A673 (cell line): ENCODE results near the gene ADSS2. TPM values are rescaled to one million over a fixed set of nuclear protein-coding genes. Genes with fewer than 3 reads are reported as not detected.
"Not testable (repeated sequence)": the region's sequence is repeated elsewhere in the genome, so short reads cannot be mapped to it uniquely, and the experiment has no call there.

Experiments
- BruUV-seq: library from RNA; stranded (reverse); fragments of 400-500 nt; replicated peaks from 2 replicates; lab custom pipeline; 2021; lab: Mats Ljungman, UMichigan
- CTCF ChIA-PET: fragments of 300-600 bp; sonication (Branson Sonifier 250); formaldehyde crosslinking; loops from one replicate; lab custom pipeline; 2022; ENCODE audit warnings: antibody characterized with exemption; lab: Charles Lee
- POLR2A ChIA-PET: fragments of 300-600 bp; sonication (Branson Sonifier 250); formaldehyde crosslinking; loops from one replicate; lab custom pipeline; 2022; ENCODE audit warnings: antibody characterized with exemption; ENCODE audit not compliant: low non-redundant PET; lab: Charles Lee
- DNase-seq: peaks from one replicate; pipeline ENCODE4 v3.0.0-alpha.2; 2015; ENCODE audit warnings: low spot score
- H3K27ac ChIP-seq: fragments of 200-600 bp; sonication (generic); 2 replicates; pipeline ENCODE4 v1.5.1; 2016; ENCODE audit warnings: mixed run types, low read depth, mild to moderate bottlenecking, mixed read lengths, antibody characterized with exemption, low read length; ENCODE audit not compliant: poor library complexity, severe bottlenecking
- H3K27me3 ChIP-seq: fragments of 200-600 bp; sonication (generic); replicated peaks from 2 replicates; pipeline ENCODE4 v1.6.1; 2017; ENCODE audit warnings: mixed run types, low read depth, mild to moderate bottlenecking, mixed read lengths, antibody characterized with exemption, low read length; ENCODE audit not compliant: insufficient read depth, poor library complexity
- H3K36me3 ChIP-seq: fragments of 200-600 bp; sonication (generic); 2 replicates; pipeline ENCODE4 v1.6.1; 2016; ENCODE audit warnings: mixed run types, mild to moderate bottlenecking, mixed read lengths, antibody characterized with exemption, low read length; ENCODE audit not compliant: insufficient read depth, poor library complexity, severe bottlenecking
- H3K4me1 ChIP-seq: fragments of 200-600 bp; sonication (generic); 2 replicates; pipeline ENCODE4 v1.6.1; 2017; ENCODE audit warnings: mixed run types, mild to moderate bottlenecking, mixed read lengths, antibody characterized with exemption, low read length; ENCODE audit not compliant: insufficient read depth, poor library complexity, severe bottlenecking
- H3K4me3 ChIP-seq: fragments of 200-600 bp; sonication (generic); 2 replicates; pipeline ENCODE4 v1.5.1; 2016; ENCODE audit warnings: low read depth, mixed run types, mild to moderate bottlenecking, mixed read lengths, low read length; ENCODE audit not compliant: poor library complexity, severe bottlenecking
- H3K9me3 ChIP-seq: fragments of 200-600 bp; sonication (generic); 2 replicates; pipeline ENCODE4 v1.6.1; 2016; ENCODE audit warnings: mixed run types, low read depth, mild to moderate bottlenecking, mixed read lengths, antibody characterized with exemption, low read length; ENCODE audit not compliant: poor library complexity, severe bottlenecking
- EZH2 ChIP-seq: fragments of 200-600 bp; sonication (generic); IDR thresholded peaks from 2 replicates; pipeline ENCODE4 v1.6.1; 2017; ENCODE audit warnings: borderline replicate concordance, low read depth, mild to moderate bottlenecking, mixed read lengths, antibody characterized with exemption, low read length; ENCODE audit not compliant: poor library complexity, severe bottlenecking
- intact Hi-C: fragments of 100-400 bp; cut with micrococcal nuclease; formaldehyde crosslinking; loops from one replicate; pipeline ENCODE4 v1.10.0; 2022; ENCODE audit not compliant: unreplicated experiment
- total RNA-seq: library from RNA; stranded (reverse); gene quantifications from 2 replicates; pipeline ENCODE4 v1.2.3, GENCODE V29; 2021
- TF ChIP-seq, protein P1 (sequence below): fragments of 300-800, 200-600 bp; sonication (generic); conservative IDR thresholded peaks from 2 replicates; pipeline ENCODE4 v1.5.1; 2017; ENCODE audit warnings: low read depth, mild to moderate bottlenecking, antibody characterized with exemption, low read length, moderate library complexity, mixed read lengths

The ADSS2 gene
- total RNA-seq, 1 experiment from 2014 or later: 46.7 TPM

DNA sequence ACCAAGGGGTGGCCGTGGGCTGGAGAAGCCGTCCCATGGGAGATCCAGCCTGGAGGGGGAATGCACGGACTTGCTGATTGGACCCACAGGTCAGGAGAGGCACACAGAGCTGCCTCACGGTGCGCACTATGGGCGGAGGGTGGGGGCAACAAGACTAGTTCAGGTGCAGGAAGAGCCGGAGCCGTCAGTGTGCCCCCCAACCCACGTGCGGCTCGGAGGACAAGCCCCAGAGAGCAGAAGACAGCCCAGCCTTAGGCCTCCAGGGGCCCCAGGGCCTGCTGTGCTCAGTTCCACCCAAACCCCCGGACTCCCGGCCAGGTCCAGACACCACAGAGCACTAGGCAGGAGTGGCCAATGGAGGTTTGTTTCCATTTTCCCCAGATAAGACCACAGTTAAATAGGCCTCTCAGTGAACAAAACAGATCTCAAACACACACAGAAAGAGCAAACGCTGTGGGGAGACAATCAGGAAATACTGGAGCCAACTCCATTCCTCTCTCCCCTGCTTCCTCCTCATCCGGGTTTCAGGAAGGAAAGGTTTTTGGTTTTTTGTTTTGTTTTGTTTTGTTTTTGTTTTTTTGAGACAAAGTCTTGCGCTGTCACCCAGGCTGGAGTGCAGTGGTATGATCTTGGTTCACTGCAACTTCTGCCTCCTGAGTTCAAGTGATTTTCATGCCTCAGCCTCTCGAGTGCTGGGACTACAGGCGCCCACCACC lies 84.2 kb downstream of the ADSS2 start:
- POLR2A ChIA-PET: no interaction called here
- TF ChIP-seq, protein P1, sequence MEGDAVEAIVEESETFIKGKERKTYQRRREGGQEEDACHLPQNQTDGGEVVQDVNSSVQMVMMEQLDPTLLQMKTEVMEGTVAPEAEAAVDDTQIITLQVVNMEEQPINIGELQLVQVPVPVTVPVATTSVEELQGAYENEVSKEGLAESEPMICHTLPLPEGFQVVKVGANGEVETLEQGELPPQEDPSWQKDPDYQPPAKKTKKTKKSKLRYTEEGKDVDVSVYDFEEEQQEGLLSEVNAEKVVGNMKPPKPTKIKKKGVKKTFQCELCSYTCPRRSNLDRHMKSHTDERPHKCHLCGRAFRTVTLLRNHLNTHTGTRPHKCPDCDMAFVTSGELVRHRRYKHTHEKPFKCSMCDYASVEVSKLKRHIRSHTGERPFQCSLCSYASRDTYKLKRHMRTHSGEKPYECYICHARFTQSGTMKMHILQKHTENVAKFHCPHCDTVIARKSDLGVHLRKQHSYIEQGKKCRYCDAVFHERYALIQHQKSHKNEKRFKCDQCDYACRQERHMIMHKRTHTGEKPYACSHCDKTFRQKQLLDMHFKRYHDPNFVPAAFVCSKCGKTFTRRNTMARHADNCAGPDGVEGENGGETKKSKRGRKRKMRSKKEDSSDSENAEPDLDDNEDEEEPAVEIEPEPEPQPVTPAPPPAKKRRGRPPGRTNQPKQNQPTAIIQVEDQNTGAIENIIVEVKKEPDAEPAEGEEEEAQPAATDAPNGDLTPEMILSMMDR: no peak
- no peaks in the 10 kb centered on the region for H3K36me3 ChIP-seq
- no peaks in the 10 kb centered on the region for H3K27me3 ChIP-seq
- DNase-seq: no peak
- intact Hi-C loops: no loop called here
- no TSS peak for BruUV-seq
- no peak overlapping the region for H3K4me3 ChIP-seq
- no peaks in the 10 kb centered on the region for H3K9me3 ChIP-seq
- CTCF ChIA-PET: no interaction called here
- H3K27ac ChIP-seq: no peak overlapping the region
- no peaks in the 10 kb centered on the region for H3K4me1 ChIP-seq

DNA sequence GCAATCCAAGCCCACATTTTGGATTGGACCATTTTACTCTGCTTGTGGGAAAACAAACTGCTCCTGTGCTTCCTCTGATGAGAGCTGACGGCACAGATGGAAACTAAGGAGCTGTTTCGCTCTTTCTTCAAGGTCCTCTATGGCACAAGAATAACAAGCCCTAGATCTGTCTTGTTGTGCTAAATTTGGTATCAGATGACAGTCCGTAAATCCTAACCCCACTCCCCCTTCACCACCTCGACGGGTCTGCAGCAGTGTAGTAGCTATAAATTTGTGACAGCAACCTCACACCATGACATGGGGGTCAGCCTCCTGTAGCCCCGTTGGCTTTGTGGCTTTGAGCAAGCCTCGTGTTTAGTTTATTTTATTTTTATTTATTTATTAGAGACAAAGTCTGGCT lies 85.9 kb downstream of the ADSS2 start:
- H3K27ac ChIP-seq: no peak overlapping the region
- no TSS peak for BruUV-seq
- no peaks in the 10 kb centered on the region for H3K9me3 ChIP-seq
- no peak overlapping the region for H3K4me3 ChIP-seq
- CTCF ChIA-PET: no interaction called here
- no peak for TF ChIP-seq EZH2
- TF ChIP-seq, protein P1: no peak
- intact Hi-C loops: no loop called here
- DNase-seq: no peak
- H3K4me1 ChIP-seq: no peaks in the 10 kb centered on the region
- H3K36me3 ChIP-seq: no peaks in the 10 kb centered on the region
- POLR2A ChIA-PET: no interaction called here
- no peaks in the 10 kb centered on the region for H3K27me3 ChIP-seq

DNA sequence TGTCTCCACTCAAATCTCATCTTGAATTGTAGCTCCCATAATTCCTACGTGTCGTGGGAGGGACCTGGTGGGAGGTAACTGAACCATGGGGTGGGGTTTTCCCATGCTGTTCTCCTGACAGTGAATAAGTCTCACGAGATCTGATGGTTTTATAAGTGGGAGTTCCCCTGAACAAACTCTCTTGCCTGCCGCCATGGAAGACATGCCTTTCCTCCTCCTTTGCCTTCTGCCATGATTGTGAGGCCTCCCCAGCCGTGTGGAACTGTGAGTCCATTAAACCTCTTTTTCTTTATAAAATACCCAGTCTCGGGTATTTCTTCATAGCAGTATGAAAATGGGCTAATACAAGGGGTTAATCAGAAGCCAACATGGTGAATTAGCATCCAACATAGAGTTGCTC lies 86.4 kb downstream of the ADSS2 start:
- H3K9me3 ChIP-seq, POLR2A ChIA-PET, H3K4me3 ChIP-seq, intact Hi-C loops, BruUV-seq, H3K27ac ChIP-seq, H3K27me3 ChIP-seq, DNase-seq, H3K36me3 ChIP-seq, H3K4me1 ChIP-seq, CTCF ChIA-PET: not testable (repeated sequence)

DNA sequence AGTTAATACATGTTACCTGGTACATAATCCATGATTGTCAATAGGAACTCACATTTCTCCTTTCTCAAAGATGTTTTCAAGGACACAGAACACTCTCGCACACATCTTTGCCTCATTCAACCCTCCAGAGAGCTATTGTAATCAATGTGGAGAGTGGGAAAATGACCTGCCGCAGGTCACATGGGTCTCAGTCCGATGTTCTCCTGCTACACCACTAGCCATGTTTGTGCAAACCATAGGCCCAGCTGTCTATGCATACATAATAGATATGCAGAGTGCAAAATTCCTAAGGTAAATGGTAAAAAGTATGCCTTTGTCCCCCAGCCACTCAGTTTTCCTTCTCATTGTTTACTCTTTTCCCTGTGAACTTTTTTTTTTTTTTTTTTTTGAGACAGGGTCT lies 89.2 kb downstream of the ADSS2 start:
- Histone ChIP-seq H3K4me1 (no peaks in the 10 kb centered on the region), H3K9me3 (no peaks in the 10 kb centered on the region), H3K36me3 (no peaks in the 10 kb centered on the region), H3K27me3 (no peaks in the 10 kb centered on the region), H3K4me3 (no peak overlapping the region), H3K27ac (no peak overlapping the region)
- no TSS peak for BruUV-seq
- ChIA-PET POLR2A (no interaction called here), CTCF (interaction anchor here (0.6 kb wide), 1 partner anchor 21 kb away, joined by 3 read pairs; no protein-coding TSS in a partner anchor)
- DNase-seq: no peak
- intact Hi-C loops: no loop called here
- TF ChIP-seq EZH2: no peak
- TF ChIP-seq, protein P1: no peak
